GM12878 (cell line): ENCODE data around the gene UTP4. TPM values are rescaled to one million over a fixed set of nuclear protein-coding genes. Genes with fewer than 3 reads are reported as not detected.
A peak's percentile ranks its signal among the peaks of the same experiment; 100 is the strongest.

Source experiments
- ATAC-seq: fragments of 200-7000 bp; cut with Tn5 transposase; 3 replicates; pipeline ENCODE4 v1.9.1; 2020; ENCODE audit warnings: mild to moderate bottlenecking, moderate library complexity
- BruUV-seq: library from RNA; stranded (reverse); fragments of 400-500 nt; replicated peaks from 2 replicates; lab custom pipeline; 2021; lab: Mats Ljungman, UMichigan
- CTCF ChIA-PET: fragments of 300-600 bp; sonication (Branson Sonifier 250); formaldehyde crosslinking; extraction: SDS; loops from one replicate; lab custom pipeline; 2021; ENCODE audit warnings: inconsistent platforms; lab: Yijun Ruan, JAX
- POLR2A ChIA-PET: fragments of 350-600 bp; formaldehyde crosslinking; extraction: SDS; loops from one replicate; lab custom pipeline; 2021; ENCODE audit warnings: inconsistent platforms; lab: Charles Lee
- RAD21 ChIA-PET: fragments of 300-600 bp; sonication (Branson Sonifier 250); formaldehyde crosslinking; loops from one replicate; lab custom pipeline; 2023; ENCODE audit warnings: antibody characterized with exemption; ENCODE audit not compliant: unreplicated experiment; lab: Charles Lee
- SMC1A ChIA-PET: fragments of 300-600 bp; sonication (Branson Sonifier 250); formaldehyde crosslinking; loops from one replicate; lab custom pipeline; 2023; ENCODE audit not compliant: unreplicated experiment, uncharacterized antibody; lab: Charles Lee
- DNase-seq: peaks from one replicate; pipeline ENCODE4 v3.0.0-alpha.2; 2011; ENCODE audit warnings: low read depth, low spot score
- FAIRE-seq: peaks from 3 replicates; lab custom pipeline; 2011; peaks lifted over from hg19 to GRCh38; lab: Jason Lieb, UNC
- H2AFZ ChIP-seq: 2 replicates; pipeline ENCODE4 v1.6.0; 2011; ENCODE audit warnings: low read depth, low read length, control low read depth; ENCODE audit not compliant: control insufficient read depth
- H3K27ac ChIP-seq: 2 replicates; pipeline ENCODE4 v1.5.1; 2011; ENCODE audit warnings: control low read depth; ENCODE audit not compliant: control insufficient read depth, insufficient read depth
- H3K27me3 ChIP-seq, 2 experiments: replicated peaks in 1 of 2; 2 replicates each; pipeline versions ENCODE4 v1.6.0 to v1.6.1; 2011; ENCODE audit warnings: low read length in 1 of 2; ENCODE audit not compliant: control insufficient read depth in 2 of 2, insufficient read depth in 2 of 2
- H3K36me3 ChIP-seq, 2 experiments: 2 replicates each; pipeline ENCODE4 v1.5.1; 2011; ENCODE audit warnings: low read length in 1 of 2; ENCODE audit not compliant: control insufficient read depth in 2 of 2, insufficient read depth in 2 of 2
- H3K4me1 ChIP-seq: 2 replicates; pipeline ENCODE4 v1.6.1; 2011; ENCODE audit warnings: mild to moderate bottlenecking, low read length, moderate library complexity, mixed read lengths; ENCODE audit not compliant: control insufficient read depth, insufficient read depth
- H3K4me2 ChIP-seq: 2 replicates; pipeline ENCODE4 v1.6.0; 2011; ENCODE audit warnings: control low read depth; ENCODE audit not compliant: control insufficient read depth, insufficient read depth
- H3K4me3 ChIP-seq: fragments of 200-600 bp; sonication (generic); 2 replicates; pipeline ENCODE4 v1.5.1; 2016
- H3K79me2 ChIP-seq: 2 replicates; pipeline ENCODE4 v1.6.0; 2011; ENCODE audit warnings: low read length; ENCODE audit not compliant: control insufficient read depth, insufficient read depth
- H3K9ac ChIP-seq: 2 replicates; pipeline ENCODE4 v1.8.0; 2011; ENCODE audit warnings: low read length, control low read depth, mixed read lengths; ENCODE audit not compliant: control insufficient read depth, insufficient read depth
- H3K9me3 ChIP-seq: replicated peaks from 3 replicates; pipeline ENCODE4 v1.5.1; 2011; ENCODE audit warnings: mild to moderate bottlenecking, low read length; ENCODE audit not compliant: control insufficient read depth, insufficient read depth
- H4K20me1 ChIP-seq: 2 replicates; pipeline ENCODE4 v1.6.0; 2011; ENCODE audit not compliant: control insufficient read depth, insufficient read depth
- ATF2 ChIP-seq: IDR thresholded peaks from 2 replicates; pipeline ENCODE4 v1.6.1; 2012; ENCODE audit warnings: low read length, inconsistent platforms
- FOXM1 ChIP-seq: IDR thresholded peaks from 2 replicates; pipeline ENCODE4 v1.6.1; 2012; ENCODE audit warnings: low read depth, mild to moderate bottlenecking, inconsistent platforms, low read length, moderate library complexity
- HDAC2 ChIP-seq: fragments of 200-600 bp; sonication (generic); IDR thresholded peaks from 2 replicates; pipeline ENCODE4 v1.6.1; 2017
- HDAC6 ChIP-seq: fragments of 200-600 bp; sonication (generic); IDR thresholded peaks from one replicate; pipeline ENCODE4 v1.8.0; 2017; ENCODE audit warnings: antibody characterized with exemption; ENCODE audit not compliant: unreplicated experiment
- IKZF2 ChIP-seq, 2 experiments: fragments of 450-650 bp; IDR thresholded peaks; 2 replicates each; pipeline ENCODE4 v1.6.1; 2017; ENCODE audit warnings: mild to moderate bottlenecking in 2 of 2, moderate library complexity in 2 of 2
- IRF4 ChIP-seq: IDR thresholded peaks from 2 replicates; pipeline ENCODE4 v1.6.1; 2011; ENCODE audit warnings: low read depth, low read length
- MEF2B ChIP-seq: fragments of 450-650 bp; IDR thresholded peaks from 2 replicates; pipeline ENCODE4 v1.6.1; 2018; ENCODE audit warnings: mild to moderate bottlenecking, moderate library complexity; ENCODE audit not compliant: partially characterized antibody, poor library complexity, severe bottlenecking
- MTA3 ChIP-seq: IDR thresholded peaks from 2 replicates; pipeline ENCODE4 v1.6.1; 2012; ENCODE audit warnings: low read length, inconsistent platforms, borderline replicate concordance
- MYB ChIP-seq: fragments of 150-350 bp; IDR thresholded peaks from 2 replicates; pipeline ENCODE4 v1.6.1; 2014; ENCODE audit warnings: mild to moderate bottlenecking, low read depth, low read length, borderline replicate concordance
- NKRF ChIP-seq: fragments of 450-650 bp; conservative IDR thresholded peaks from 2 replicates; pipeline ENCODE4 v1.6.1; 2017; ENCODE audit warnings: mild to moderate bottlenecking, moderate library complexity
- NRF1 ChIP-seq: conservative IDR thresholded peaks from 2 replicates; pipeline ENCODE4 v1.6.1; 2011; ENCODE audit warnings: mild to moderate bottlenecking, low read depth, low read length, improper control_type of control experiment
- POLR2AphosphoS2 ChIP-seq: IDR thresholded peaks from 2 replicates; pipeline ENCODE4 v1.6.1; 2011; ENCODE audit warnings: low read depth, mild to moderate bottlenecking, low read length, improper control_type of control experiment, moderate library complexity
- RAD51 ChIP-seq: fragments of 450-650 bp; IDR thresholded peaks from 2 replicates; pipeline ENCODE4 v1.6.1; 2016; ENCODE audit warnings: moderate library complexity, mild to moderate bottlenecking, inconsistent platforms
- RELB ChIP-seq: fragments of 450-650 bp; IDR thresholded peaks from 2 replicates; pipeline ENCODE4 v1.6.1; 2017; ENCODE audit warnings: low read depth, mild to moderate bottlenecking, moderate library complexity
- SUPT20H ChIP-seq: IDR thresholded peaks from 2 replicates; pipeline ENCODE4 v1.6.1; 2011; ENCODE audit warnings: low read depth, mild to moderate bottlenecking, low read length, moderate library complexity, borderline replicate concordance; ENCODE audit not compliant: control insufficient read depth
- TCF12 ChIP-seq: IDR thresholded peaks from 2 replicates; pipeline ENCODE4 v1.6.1; 2011; ENCODE audit warnings: low read depth, mild to moderate bottlenecking, low read length
- TCF7 ChIP-seq: IDR thresholded peaks from 2 replicates; pipeline ENCODE4 v1.6.1; 2014; ENCODE audit warnings: antibody characterized with exemption, borderline replicate concordance
- USF1 ChIP-seq: IDR thresholded peaks from 2 replicates; pipeline ENCODE4 v1.6.1; 2011; ENCODE audit warnings: borderline replicate concordance, low read depth, mild to moderate bottlenecking, moderate library complexity, mixed read lengths, low read length; ENCODE audit not compliant: insufficient read depth; ENCODE audit errors: extremely low read length
- ZNF24 ChIP-seq: fragments of 450-650 bp; IDR thresholded peaks from 2 replicates; pipeline ENCODE4 v1.6.1; 2017; ENCODE audit warnings: antibody characterized with exemption, mild to moderate bottlenecking
- WGBS: methylation state at CpG from one replicate; pipeline ENCODE4 v1.1.6; 2016; ENCODE audit warnings: low lambda C conversion rate; ENCODE audit not compliant: insufficient replicate concordance, insufficient coverage; ENCODE audit errors: missing lambda C conversion rate; 5-methylcytosine and 5-hydroxymethylcytosine counted together
- in situ Hi-C: fragments of 300-500 bp; cut with MboI; formaldehyde crosslinking; loops from 9 replicates; pipeline ENCODE4 v1.14.3; 2018; ENCODE audit warnings: mixed read lengths
- intact Hi-C: fragments of 100-400 bp; cut with micrococcal nuclease; formaldehyde crosslinking; loops from one replicate; pipeline ENCODE4 v1.14.2; 2022; ENCODE audit not compliant: unreplicated experiment
- polyA plus RNA-seq, 11 experiments: library from polyadenylated mRNA; depleted of rRNA in 4 of 11; unstranded in 6 of 11; stranded (reverse) in 5 of 11; fragments of >200 nt; fragmentation: Nextera tagmentation in 4 of 11; fragmentation: Illumina TruSeq in 1 of 11; extraction: Ambion mirVana in 4 of 11; extraction: Trizol in 1 of 11; gene quantifications; 1 replicate in 1 of 11; 2 replicates in 10 of 11; pipeline versions ENCODE4 v1.2.1 to v1.2.3, GENCODE V29; 2011 to 2016; ENCODE audit warnings: inconsistent platforms in 2 of 11, missing spikeins in 2 of 11, low read depth in 1 of 11
- total RNA-seq, 4 experiments: library from RNA; depleted of rRNA in 3 of 4; stranded (reverse); fragments of >200 nt in 3 of 4; fragmentation: Illumina TruSeq in 1 of 4; extraction: Trizol in 1 of 4; gene quantifications; 2 replicates each; pipeline versions ENCODE4 v1.2.1 to v1.2.3, GENCODE V29; 2013 to 2021

Gene UTP4
- total and polyA plus RNA-seq, 10 of the 15 experiments (the other 5 are each of a cell fraction or from before 2014, with no cell fraction given): 32.5 to 131 (median 84.0) TPM

GRCh38 chr16:69130461-69130860 is 2.0 kb upstream of the UTP4 start:
- no peaks in the 10 kb centered on the region; a peak in 1 of 4 replicates for H3K36me3 ChIP-seq
- ChIA-PET POLR2A (interaction anchor here (0.6 to 1.6 kb wide), 2 partner anchors 8 to 9 kb away, joined by 3 to 4 read pairs; no protein-coding TSS in a partner anchor), CTCF (interaction anchor here (0.6 to 3.0 kb wide), 9 partner anchors 17 to 642 kb away, joined by 3 to 17 read pairs (median 3); no protein-coding TSS in a partner anchor), RAD21 (interaction anchor here (1.6 to 1.8 kb wide), 2 partner anchors 56 to 602 kb away, joined by 4 to 5 read pairs; partner anchors contain the start of gene SNTB2), SMC1A (interaction anchor here (1.1 to 1.2 kb wide), 3 partner anchors 25 to 57 kb away, joined by 3 to 4 read pairs (median 3); partner anchors contain the start of gene HAS3)
- DNase-seq: no peak
- H3K79me2 ChIP-seq: peaks cover 72% of the 10 kb centered on the region
- intact Hi-C loops (no loop called here), in situ Hi-C loops (no loop called here)
- ATAC-seq: no peak
- 79% methylated on average over 6 of the region's 6 CpGs for WGBS
- no peak overlapping the region for H2AFZ ChIP-seq
- H3K9me3 ChIP-seq: no peaks in the 10 kb centered on the region
- H3K4me1 ChIP-seq: peaks cover 2% of the 10 kb centered on the region; the same call in 1 of the 2 replicates
- no peak for FAIRE-seq
- peak overlapping the region; percentile 95 for H3K4me3 ChIP-seq
- no peaks in the 10 kb centered on the region for H3K27me3 ChIP-seq
- peak overlapping the region; percentile 21; the same call in 1 of the 2 replicates for H3K27ac ChIP-seq
- H3K9ac ChIP-seq: no peak overlapping the region
- BruUV-seq: no TSS peak
- H3K4me2 ChIP-seq: peak overlapping the region; percentile 66
- no peaks in the 10 kb centered on the region for H4K20me1 ChIP-seq
- TF ChIP-seq NRF1 (no peak), NKRF (no peak), SUPT20H (no peak), RAD51 (no peak), MEF2B (no peak), ATF2 (peak; percentile 18; the same call in 1 of the 2 replicates), IRF4 (no peak), ZNF24 (no peak), TCF12 (no peak), FOXM1 (no peak), MYB (no peak), USF1 (no peak), POLR2AphosphoS2 (0 out of 2 replicates have a peak, but pooled peaks have one; percentile 18), HDAC2 (no peak), TCF7 (no peak), MTA3 (peak; percentile 55; the same call in 1 of the 2 replicates), IKZF2 (IDR thresholded peaks at IDR 0.05) (no peak), RELB (no peak), HDAC6 (no peak)
